D721Med (cell line): Measurements from ENCODE around the gene FBXW5.

Experiments used
- DNase-seq: peaks from one replicate; pipeline ENCODE4 v3.0.0; 2011; ENCODE audit warnings: low spot score; ENCODE audit not compliant: insufficient read length
- FAIRE-seq: peaks from 2 replicates; lab custom pipeline; 2011; peaks lifted over from hg19 to GRCh38; lab: Jason Lieb, UNC
- CTCF ChIP-seq: IDR thresholded peaks from 2 replicates; pipeline ENCODE4 v1.5.1; 2012; ENCODE audit warnings: mild to moderate bottlenecking, control low read depth; ENCODE audit not compliant: insufficient read depth; ENCODE audit errors: missing control alignments

The FBXW5 gene

GRCh38 chr9:136940526-136941230 is 3.9 kb downstream of the FBXW5 start:
- DNase-seq, result no peak
- TF ChIP-seq CTCF, result no peak
- FAIRE-seq, result no peak

GRCh38 chr9:136939996-136940525 is 4.5 kb downstream of the FBXW5 start:
- DNase-seq, result no peak
- no peak for FAIRE-seq
- TF ChIP-seq CTCF, result no peak

DNA sequence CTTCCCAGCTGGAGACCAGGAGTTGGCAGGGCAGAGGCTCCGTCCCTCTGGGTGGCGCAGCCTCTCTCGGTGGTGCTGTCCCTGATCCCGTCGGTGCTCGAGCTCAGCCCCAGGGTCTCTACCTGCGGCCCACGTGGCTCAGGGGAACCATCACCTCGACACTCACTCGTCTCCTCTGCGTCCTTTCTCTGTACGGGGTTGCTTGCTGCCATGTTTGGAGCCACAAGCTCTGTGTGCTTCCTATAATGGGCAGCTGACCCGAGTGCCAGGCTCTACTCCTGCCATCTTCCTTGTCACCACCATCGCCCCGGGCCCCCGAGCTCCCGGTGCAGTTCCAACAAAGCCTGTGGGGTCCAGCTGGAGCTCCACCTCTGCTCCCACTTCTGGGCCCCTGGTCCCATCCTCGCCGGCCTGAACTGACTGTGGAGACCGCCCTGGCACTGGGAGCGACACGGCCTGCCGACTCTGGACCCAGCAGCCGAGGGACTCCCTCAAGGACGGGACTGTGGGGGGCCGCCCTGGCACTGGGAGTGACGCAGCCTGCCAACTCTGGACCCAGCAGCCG is 5.0 kb downstream of the FBXW5 start:
- no peak for FAIRE-seq
- DNase-seq, result no peak
- no peak for TF ChIP-seq CTCF

DNA sequence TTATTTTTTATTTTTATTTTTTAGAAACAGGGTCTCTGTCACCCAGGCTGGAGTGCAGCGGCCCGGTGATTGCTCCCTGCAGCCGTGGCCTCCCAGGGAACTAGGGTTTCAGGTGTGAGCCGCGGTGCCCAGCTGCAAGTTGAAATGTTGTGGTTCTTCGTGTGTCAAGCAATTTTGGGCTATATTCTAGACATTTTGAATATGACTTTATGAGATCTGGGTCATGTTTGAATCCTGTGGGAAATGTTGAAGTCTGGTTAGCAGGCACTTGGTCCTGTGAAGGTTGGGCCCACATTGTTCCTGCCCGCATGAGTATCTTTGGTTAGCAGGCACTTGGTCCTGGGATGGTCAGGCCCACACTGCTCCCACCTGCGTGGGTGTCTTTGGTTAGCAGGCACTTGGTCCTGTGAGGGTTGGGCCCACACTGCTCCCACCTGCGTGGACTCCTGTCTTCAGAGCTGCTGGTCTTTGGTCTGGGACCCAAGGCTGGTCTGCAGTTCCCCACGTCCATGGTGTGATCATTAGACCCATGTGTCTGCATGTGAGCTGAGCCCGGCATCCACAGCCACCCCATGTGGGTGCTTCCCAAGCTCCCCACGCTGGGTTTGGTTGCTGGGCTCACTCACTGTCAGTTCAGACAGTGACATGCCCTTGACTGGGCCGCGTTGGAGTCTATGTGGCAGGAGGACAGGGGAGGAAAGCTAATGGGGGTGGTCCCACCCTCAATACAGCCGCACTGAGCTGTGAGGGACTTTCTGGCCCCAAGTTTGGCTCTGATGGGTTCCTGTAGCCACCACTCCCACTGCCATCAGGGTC is 7.1 kb downstream of the FBXW5 start:
- DNase-seq, result no peak
- TF ChIP-seq CTCF, result no peak
- FAIRE-seq, result no peak

DNA sequence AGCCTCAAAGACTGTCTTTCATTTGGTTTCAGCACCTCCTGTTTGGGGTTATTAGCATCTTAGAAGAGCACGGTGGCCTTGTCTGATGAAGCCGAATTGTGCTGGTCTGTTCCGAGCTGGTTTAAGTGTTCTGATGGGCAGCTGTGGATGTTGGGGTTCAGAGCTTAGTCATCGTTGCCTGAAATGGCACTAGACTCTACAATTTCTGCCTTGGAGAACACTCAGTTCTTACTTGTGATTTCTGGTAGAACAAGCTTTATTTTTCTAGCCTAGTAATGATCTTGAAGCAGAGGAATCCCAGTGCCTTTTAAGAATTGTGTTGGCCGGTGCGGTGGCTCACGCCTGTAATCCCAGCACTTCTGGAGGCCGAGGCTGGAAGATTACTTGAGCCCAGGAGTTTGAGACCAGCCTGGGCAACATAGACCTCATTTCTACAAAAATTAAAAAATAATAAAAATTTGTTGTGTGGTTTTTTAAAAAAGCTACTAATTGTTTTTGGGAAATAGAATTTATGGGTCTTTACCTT is 7.8 kb downstream of the FBXW5 start:
- no peak for TF ChIP-seq CTCF
- FAIRE-seq (no peak), DNase-seq (no peak)

GRCh38 chr9:136935651-136936050 is 8.9 kb downstream of the FBXW5 start:
- TF ChIP-seq CTCF, result no peak
- no peak for FAIRE-seq
- DNase-seq, result no peak
